H1 (cell line): ENCODE data around the gene STAC. TPM values are rescaled to one million over a fixed set of nuclear protein-coding genes. Genes with fewer than 3 reads are reported as not detected.

ENCODE experiments used
- PHF8 ChIP-seq: fragments of 200-600 bp; sonication (generic); conservative IDR thresholded peaks from 2 replicates; pipeline ENCODE4 v1.7.1; 2012; ENCODE audit warnings: low read depth, mild to moderate bottlenecking, inconsistent platforms, low read length, moderate library complexity
- TCF12 ChIP-seq: IDR thresholded peaks from 2 replicates; pipeline ENCODE4 v1.6.1; 2011; ENCODE audit warnings: low read depth, mild to moderate bottlenecking, low read length
- polyA plus RNA-seq, 7 experiments: library from polyadenylated mRNA; depleted of rRNA in 3 of 7; stranded (reverse) in 5 of 7; unstranded in 2 of 7; fragments of >200 nt in 5 of 7; fragments of 200-250 nt in 2 of 7; gene quantifications; 1 replicate in 5 of 7; 2 replicates in 1 of 7; 4 replicates in 1 of 7; pipeline versions ENCODE4 v1.2.1 to v1.2.3, GENCODE V29; 2011 to 2013; ENCODE audit warnings: missing spikeins in 2 of 7, mixed read lengths in 2 of 7
- total RNA-seq: library from RNA; stranded (reverse); fragmentation: NEBNext Ultra II Directional; extraction: Animal tissue kit (Norgen Biotek cat#: 25700); gene quantifications from 2 replicates; pipeline ENCODE4 v1.2.1, GENCODE V29; 2021
- TF ChIP-seq, protein P1 (sequence below): fragments of 300-600 bp; sonication (generic); IDR thresholded peaks from 2 replicates; pipeline ENCODE4 v1.7.1; 2012; ENCODE audit warnings: low read length, moderate library complexity, mild to moderate bottlenecking, inconsistent platforms; ENCODE audit not compliant: insufficient replicate concordance

STAC gene
- total and polyA plus RNA-seq, 2 of the 8 experiments (the other 6 are each of a cell fraction or from before 2014, with no cell fraction given) = 8.0 to 18.1 TPM

DNA sequence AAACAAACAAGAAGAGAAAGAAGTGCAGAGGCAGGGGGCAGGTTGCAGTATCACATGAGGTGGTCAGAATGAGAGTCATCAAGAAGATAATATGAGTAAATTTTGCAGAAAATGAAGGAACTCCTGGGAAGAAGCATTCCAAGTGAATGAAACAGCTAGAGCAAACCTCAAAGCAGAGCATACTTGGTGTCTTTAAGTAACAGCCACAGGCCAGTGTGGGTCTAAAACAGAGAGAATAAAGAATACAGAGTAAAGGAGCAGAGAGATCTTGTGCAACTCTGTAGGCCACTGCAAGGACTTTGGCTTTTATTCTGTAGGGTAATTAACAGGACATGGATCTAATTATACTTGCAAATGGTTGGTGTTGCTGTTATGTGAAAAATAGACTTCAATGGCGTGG lies 81.3 kb downstream of the STAC start (continued):
- TF ChIP-seq, protein P1, sequence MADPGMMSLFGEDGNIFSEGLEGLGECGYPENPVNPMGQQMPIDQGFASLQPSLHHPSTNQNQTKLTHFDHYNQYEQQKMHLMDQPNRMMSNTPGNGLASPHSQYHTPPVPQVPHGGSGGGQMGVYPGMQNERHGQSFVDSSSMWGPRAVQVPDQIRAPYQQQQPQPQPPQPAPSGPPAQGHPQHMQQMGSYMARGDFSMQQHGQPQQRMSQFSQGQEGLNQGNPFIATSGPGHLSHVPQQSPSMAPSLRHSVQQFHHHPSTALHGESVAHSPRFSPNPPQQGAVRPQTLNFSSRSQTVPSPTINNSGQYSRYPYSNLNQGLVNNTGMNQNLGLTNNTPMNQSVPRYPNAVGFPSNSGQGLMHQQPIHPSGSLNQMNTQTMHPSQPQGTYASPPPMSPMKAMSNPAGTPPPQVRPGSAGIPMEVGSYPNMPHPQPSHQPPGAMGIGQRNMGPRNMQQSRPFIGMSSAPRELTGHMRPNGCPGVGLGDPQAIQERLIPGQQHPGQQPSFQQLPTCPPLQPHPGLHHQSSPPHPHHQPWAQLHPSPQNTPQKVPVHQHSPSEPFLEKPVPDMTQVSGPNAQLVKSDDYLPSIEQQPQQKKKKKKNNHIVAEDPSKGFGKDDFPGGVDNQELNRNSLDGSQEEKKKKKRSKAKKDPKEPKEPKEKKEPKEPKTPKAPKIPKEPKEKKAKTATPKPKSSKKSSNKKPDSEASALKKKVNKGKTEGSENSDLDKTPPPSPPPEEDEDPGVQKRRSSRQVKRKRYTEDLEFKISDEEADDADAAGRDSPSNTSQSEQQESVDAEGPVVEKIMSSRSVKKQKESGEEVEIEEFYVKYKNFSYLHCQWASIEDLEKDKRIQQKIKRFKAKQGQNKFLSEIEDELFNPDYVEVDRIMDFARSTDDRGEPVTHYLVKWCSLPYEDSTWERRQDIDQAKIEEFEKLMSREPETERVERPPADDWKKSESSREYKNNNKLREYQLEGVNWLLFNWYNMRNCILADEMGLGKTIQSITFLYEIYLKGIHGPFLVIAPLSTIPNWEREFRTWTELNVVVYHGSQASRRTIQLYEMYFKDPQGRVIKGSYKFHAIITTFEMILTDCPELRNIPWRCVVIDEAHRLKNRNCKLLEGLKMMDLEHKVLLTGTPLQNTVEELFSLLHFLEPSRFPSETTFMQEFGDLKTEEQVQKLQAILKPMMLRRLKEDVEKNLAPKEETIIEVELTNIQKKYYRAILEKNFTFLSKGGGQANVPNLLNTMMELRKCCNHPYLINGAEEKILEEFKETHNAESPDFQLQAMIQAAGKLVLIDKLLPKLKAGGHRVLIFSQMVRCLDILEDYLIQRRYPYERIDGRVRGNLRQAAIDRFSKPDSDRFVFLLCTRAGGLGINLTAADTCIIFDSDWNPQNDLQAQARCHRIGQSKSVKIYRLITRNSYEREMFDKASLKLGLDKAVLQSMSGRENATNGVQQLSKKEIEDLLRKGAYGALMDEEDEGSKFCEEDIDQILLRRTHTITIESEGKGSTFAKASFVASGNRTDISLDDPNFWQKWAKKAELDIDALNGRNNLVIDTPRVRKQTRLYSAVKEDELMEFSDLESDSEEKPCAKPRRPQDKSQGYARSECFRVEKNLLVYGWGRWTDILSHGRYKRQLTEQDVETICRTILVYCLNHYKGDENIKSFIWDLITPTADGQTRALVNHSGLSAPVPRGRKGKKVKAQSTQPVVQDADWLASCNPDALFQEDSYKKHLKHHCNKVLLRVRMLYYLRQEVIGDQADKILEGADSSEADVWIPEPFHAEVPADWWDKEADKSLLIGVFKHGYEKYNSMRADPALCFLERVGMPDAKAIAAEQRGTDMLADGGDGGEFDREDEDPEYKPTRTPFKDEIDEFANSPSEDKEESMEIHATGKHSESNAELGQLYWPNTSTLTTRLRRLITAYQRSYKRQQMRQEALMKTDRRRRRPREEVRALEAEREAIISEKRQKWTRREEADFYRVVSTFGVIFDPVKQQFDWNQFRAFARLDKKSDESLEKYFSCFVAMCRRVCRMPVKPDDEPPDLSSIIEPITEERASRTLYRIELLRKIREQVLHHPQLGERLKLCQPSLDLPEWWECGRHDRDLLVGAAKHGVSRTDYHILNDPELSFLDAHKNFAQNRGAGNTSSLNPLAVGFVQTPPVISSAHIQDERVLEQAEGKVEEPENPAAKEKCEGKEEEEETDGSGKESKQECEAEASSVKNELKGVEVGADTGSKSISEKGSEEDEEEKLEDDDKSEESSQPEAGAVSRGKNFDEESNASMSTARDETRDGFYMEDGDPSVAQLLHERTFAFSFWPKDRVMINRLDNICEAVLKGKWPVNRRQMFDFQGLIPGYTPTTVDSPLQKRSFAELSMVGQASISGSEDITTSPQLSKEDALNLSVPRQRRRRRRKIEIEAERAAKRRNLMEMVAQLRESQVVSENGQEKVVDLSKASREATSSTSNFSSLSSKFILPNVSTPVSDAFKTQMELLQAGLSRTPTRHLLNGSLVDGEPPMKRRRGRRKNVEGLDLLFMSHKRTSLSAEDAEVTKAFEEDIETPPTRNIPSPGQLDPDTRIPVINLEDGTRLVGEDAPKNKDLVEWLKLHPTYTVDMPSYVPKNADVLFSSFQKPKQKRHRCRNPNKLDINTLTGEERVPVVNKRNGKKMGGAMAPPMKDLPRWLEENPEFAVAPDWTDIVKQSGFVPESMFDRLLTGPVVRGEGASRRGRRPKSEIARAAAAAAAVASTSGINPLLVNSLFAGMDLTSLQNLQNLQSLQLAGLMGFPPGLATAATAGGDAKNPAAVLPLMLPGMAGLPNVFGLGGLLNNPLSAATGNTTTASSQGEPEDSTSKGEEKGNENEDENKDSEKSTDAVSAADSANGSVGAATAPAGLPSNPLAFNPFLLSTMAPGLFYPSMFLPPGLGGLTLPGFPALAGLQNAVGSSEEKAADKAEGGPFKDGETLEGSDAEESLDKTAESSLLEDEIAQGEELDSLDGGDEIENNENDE = no peak
- no peak for TF ChIP-seq TCF12
- no peak for TF ChIP-seq PHF8
